CD4-positive, CD25-positive, alpha-beta regulatory T cell (primary cell): Measurements from ENCODE around the gene CERS6. TPM values are rescaled to one million over a fixed set of nuclear protein-coding genes. Genes with fewer than 3 reads are reported as not detected.
"Not testable (repeated sequence)": the region's sequence is repeated elsewhere in the genome, so short reads cannot be mapped to it uniquely, and the experiment has no call there.

Experiments used
- ATAC-seq, 2 donors: fragments of 150-1000 bp; cut with Tn5 transposase; one replicate each; pipeline ENCODE4 v1.10.0; 2021; ENCODE audit warnings: low read depth in 2 of 2, moderate number of reproducible peaks in 2 of 2, moderate library complexity in 1 of 2
- DNase-seq, 3 donors: peaks; one replicate each; pipeline versions ENCODE4 v3.0.0 to v3.0.0-alpha.2; 2012 to 2022; ENCODE audit warnings: mixed read lengths in 1 of 3
- H3K27ac ChIP-seq: one replicate; pipeline ENCODE4 v1.7.0; 2013; ENCODE audit warnings: mild to moderate bottlenecking, low read length; ENCODE audit not compliant: insufficient read depth, poor library complexity, severe bottlenecking
- H3K27me3 ChIP-seq: one replicate; pipeline ENCODE4 v1.7.0; 2013; ENCODE audit warnings: low read length; ENCODE audit not compliant: control insufficient read depth, insufficient read depth
- H3K36me3 ChIP-seq: one replicate; pipeline ENCODE4 v1.7.0; 2013; ENCODE audit warnings: mild to moderate bottlenecking, low read length, moderate library complexity; ENCODE audit not compliant: control insufficient read depth, insufficient read depth
- H3K4me1 ChIP-seq: 2 replicates; pipeline ENCODE4 v1.7.0; 2013; ENCODE audit warnings: mild to moderate bottlenecking, low read length; ENCODE audit not compliant: insufficient read depth, control insufficient read depth, poor library complexity, severe bottlenecking
- H3K4me3 ChIP-seq: one replicate; pipeline ENCODE4 v1.7.0; 2013; ENCODE audit warnings: low read depth, mild to moderate bottlenecking, low read length, moderate library complexity
- H3K9me3 ChIP-seq, 2 experiments: 1 replicate in 1 of 2; 2 replicates in 1 of 2; pipeline ENCODE4 v1.7.0; 2013; ENCODE audit warnings: low read length in 2 of 2, mild to moderate bottlenecking in 1 of 2, moderate library complexity in 1 of 2; ENCODE audit not compliant: control insufficient read depth in 2 of 2
- H3K27ac Mint-ChIP-seq, 3 donors: one replicate each; pipeline ENCODE4 v1.8.0; 2020 to 2022; ENCODE audit warnings: mild to moderate bottlenecking in 3 of 3, mixed read lengths in 3 of 3, moderate library complexity in 2 of 3
- H3K27me3 Mint-ChIP-seq: one replicate; pipeline ENCODE4 v1.8.0; 2022; ENCODE audit warnings: mild to moderate bottlenecking, mixed read lengths
- H3K36me3 Mint-ChIP-seq: one replicate; pipeline ENCODE4 v1.8.0; 2020; ENCODE audit warnings: mixed read lengths
- H3K4me1 Mint-ChIP-seq, 4 donors: one replicate each; pipeline ENCODE4 v1.8.0; 2020 to 2022; ENCODE audit warnings: mixed read lengths in 4 of 4, mild to moderate bottlenecking in 1 of 4
- H3K4me3 Mint-ChIP-seq, 4 donors: one replicate each; pipeline ENCODE4 v1.8.0; 2020 to 2022; ENCODE audit warnings: mild to moderate bottlenecking in 4 of 4, mixed read lengths in 4 of 4, moderate library complexity in 3 of 4
- H3K9me3 Mint-ChIP-seq, 7 donors: one replicate each; pipeline ENCODE4 v1.8.0; 2020 to 2022; ENCODE audit warnings: mixed read lengths in 7 of 7, mild to moderate bottlenecking in 3 of 7, moderate library complexity in 2 of 7
- polyA plus RNA-seq, 4 donors: library from polyadenylated mRNA; unstranded; fragments of 300-500 nt; fragmentation: Illumina TruSeq; gene quantifications; one replicate each; pipeline ENCODE4 v1.2.3, GENCODE V29; 2021
- total RNA-seq: library from RNA; stranded (reverse); gene quantifications from one replicate; pipeline ENCODE4 v1.2.3, GENCODE V29; 2022

The CERS6 gene
- total and polyA plus RNA-seq, 5 donors from 2014 or later, result 1.3 to 5.3 (median 3.6) TPM

DNA sequence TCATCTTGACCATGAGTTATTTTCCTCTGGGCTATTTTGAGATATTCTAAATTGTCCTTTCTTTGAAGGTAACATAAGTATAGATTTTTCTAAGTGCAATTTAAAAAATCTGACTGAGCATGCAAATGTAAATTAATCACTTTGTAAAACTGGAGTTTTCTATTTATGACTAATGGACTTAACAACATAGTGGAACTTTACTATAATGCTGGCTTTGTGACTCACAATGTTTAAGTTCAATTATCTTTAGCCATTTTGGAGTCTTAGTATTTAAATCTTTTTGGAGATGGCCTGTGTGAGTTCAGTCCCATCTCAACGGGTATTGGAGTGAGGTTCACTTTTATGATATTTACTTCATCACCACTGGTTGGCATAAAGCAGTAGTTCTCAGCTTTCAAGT lies 311.2 kb downstream of the CERS6 start:
- no peaks in the 10 kb centered on the region for H3K4me1 Mint-ChIP-seq
- H3K27me3 Mint-ChIP-seq, result no peaks in the 10 kb centered on the region
- H3K27ac Mint-ChIP-seq, result no peak overlapping the region
- no peaks in the 10 kb centered on the region for H3K36me3 ChIP-seq
- no peak overlapping the region for H3K27ac ChIP-seq
- H3K27me3 ChIP-seq, result no peaks in the 10 kb centered on the region
- H3K4me3 Mint-ChIP-seq, result no peak overlapping the region
- DNase-seq, result no peak
- H3K9me3 ChIP-seq, result no peaks in the 10 kb centered on the region
- no peaks in the 10 kb centered on the region for H3K9me3 Mint-ChIP-seq
- H3K4me3 ChIP-seq, result no peak overlapping the region
- peaks cover 13% of the 10 kb centered on the region for H3K36me3 Mint-ChIP-seq
- H3K4me1 ChIP-seq, result no peaks in the 10 kb centered on the region
- ATAC-seq, result no peak

DNA sequence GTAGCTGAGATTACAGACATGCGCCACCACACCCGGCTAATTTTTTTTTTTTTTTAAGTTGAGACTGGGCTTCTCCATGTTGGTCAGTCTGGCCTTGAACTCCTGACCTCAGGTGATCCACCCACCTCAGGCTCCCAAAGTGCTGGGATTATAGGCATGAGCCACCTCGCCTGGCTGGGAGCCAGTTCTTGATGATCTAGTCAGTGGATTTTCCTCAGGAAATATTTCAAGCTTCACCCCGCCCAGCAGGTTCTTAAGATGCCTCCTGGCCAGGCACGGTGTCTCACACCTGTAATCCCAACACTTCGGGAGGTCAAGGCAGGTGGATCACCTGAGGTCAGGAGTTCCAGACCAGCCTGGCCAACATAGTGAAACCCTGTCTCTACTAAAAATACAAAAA lies 312.3 kb downstream of the CERS6 start:
- not testable (repeated sequence) for DNase-seq, H3K27ac ChIP-seq, H3K4me1 Mint-ChIP-seq, ATAC-seq, H3K4me3 Mint-ChIP-seq, H3K27me3 Mint-ChIP-seq, H3K4me3 ChIP-seq, H3K9me3 ChIP-seq, H3K36me3 ChIP-seq, H3K9me3 Mint-ChIP-seq, H3K27ac Mint-ChIP-seq, H3K4me1 ChIP-seq, H3K27me3 ChIP-seq
- H3K36me3 Mint-ChIP-seq, result peaks cover 15% of the 10 kb centered on the region

DNA sequence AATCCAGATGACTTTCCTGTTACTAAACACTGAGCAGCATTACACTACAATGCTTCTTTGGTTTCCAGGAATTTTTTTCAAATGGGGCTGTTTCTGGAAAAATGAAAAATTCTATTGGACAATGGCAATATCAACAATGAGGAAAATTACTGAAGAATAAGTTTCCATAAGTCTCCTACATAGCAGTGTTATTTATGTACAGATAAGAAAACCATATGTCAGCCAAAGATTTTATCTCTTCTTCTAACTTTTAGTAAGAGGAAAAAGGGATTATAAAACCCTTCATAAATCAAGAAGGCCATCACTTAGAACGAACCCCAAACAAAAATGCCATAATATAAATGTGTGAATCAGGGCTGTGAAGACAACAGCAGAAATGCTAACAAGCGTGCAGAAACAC lies 314.7 kb downstream of the CERS6 start:
- Mint-ChIP-seq H3K27ac (no peak overlapping the region), H3K4me1 (no peaks in the 10 kb centered on the region), H3K4me3 (no peak overlapping the region), H3K27me3 (peaks cover 8% of the 10 kb centered on the region), H3K36me3 (peaks cover 16% of the 10 kb centered on the region), H3K9me3 (peaks cover 0 to 2% (median 0%) of the 10 kb centered on the region in 7 donors)
- no peaks in the 10 kb centered on the region for H3K4me1 ChIP-seq
- ATAC-seq (no peak), DNase-seq (no peak)
- H3K9me3 ChIP-seq, result no peaks in the 10 kb centered on the region
- no peak overlapping the region for H3K4me3 ChIP-seq
- H3K27ac ChIP-seq, result no peak overlapping the region
- no peaks in the 10 kb centered on the region for H3K36me3 ChIP-seq
- no peaks in the 10 kb centered on the region for H3K27me3 ChIP-seq

DNA sequence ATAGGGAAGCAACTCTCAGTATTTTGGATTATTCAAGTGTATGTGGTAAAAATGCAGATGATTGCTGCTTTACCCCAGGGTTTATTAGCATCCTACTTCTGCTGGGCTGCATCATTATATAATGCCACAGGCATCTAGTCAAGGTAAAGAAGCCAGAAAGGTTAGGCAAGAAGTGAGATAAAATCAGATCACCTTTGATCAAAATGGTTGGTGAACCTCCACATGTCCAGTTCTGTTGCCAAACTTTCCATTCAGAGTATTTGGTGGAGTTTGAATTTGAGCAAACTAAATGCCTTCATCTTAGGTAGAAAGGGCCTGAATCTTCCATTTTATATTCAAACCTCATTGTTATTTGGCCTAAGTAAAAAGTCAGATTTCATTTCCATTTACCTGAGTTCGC lies 316.6 kb downstream of the CERS6 start:
- Histone ChIP-seq H3K9me3 (no peaks in the 10 kb centered on the region), H3K27me3 (no peaks in the 10 kb centered on the region), H3K4me3 (no peak overlapping the region), H3K27ac (no peak overlapping the region), H3K36me3 (no peaks in the 10 kb centered on the region), H3K4me1 (no peaks in the 10 kb centered on the region)
- DNase-seq (no peak), ATAC-seq (no peak)
- peaks cover 0 to 2% (median 0%) of the 10 kb centered on the region in 7 donors for H3K9me3 Mint-ChIP-seq
- no peaks in the 10 kb centered on the region for H3K4me1 Mint-ChIP-seq
- H3K27me3 Mint-ChIP-seq, result peaks cover 8% of the 10 kb centered on the region
- H3K36me3 Mint-ChIP-seq, result peaks cover 3% of the 10 kb centered on the region
- no peak overlapping the region for H3K27ac Mint-ChIP-seq
- H3K4me3 Mint-ChIP-seq, result no peak overlapping the region

DNA sequence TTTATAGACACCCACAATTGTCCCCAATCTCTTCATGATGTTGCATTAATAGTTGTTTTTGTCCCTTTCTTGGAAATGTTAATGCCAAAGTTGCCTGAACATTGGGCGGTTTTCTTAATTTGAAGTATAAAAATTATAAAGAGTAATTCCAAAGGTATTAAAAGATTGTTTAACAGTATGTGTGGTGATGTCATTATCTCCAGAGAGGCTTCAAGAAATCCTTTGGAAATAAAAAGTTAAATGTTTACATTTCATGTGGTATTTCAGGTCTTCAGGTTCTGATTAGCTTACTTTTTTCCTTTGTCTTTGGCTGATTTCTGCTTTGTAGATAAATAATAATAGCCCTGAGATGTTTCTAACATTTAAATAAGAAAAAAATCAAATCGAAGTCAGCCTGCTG lies 317.1 kb downstream of the CERS6 start:
- no peak for DNase-seq
- Mint-ChIP-seq H3K4me1 (no peaks in the 10 kb centered on the region), H3K4me3 (no peak overlapping the region), H3K9me3 (peaks cover 0 to 2% (median 0%) of the 10 kb centered on the region in 7 donors), H3K27ac (no peak overlapping the region), H3K27me3 (peaks cover 8% of the 10 kb centered on the region), H3K36me3 (peaks cover 3% of the 10 kb centered on the region)
- Histone ChIP-seq H3K9me3 (no peaks in the 10 kb centered on the region), H3K27ac (no peak overlapping the region), H3K4me3 (no peak overlapping the region), H3K4me1 (no peaks in the 10 kb centered on the region), H3K36me3 (no peaks in the 10 kb centered on the region), H3K27me3 (no peaks in the 10 kb centered on the region)
- no peak for ATAC-seq

DNA sequence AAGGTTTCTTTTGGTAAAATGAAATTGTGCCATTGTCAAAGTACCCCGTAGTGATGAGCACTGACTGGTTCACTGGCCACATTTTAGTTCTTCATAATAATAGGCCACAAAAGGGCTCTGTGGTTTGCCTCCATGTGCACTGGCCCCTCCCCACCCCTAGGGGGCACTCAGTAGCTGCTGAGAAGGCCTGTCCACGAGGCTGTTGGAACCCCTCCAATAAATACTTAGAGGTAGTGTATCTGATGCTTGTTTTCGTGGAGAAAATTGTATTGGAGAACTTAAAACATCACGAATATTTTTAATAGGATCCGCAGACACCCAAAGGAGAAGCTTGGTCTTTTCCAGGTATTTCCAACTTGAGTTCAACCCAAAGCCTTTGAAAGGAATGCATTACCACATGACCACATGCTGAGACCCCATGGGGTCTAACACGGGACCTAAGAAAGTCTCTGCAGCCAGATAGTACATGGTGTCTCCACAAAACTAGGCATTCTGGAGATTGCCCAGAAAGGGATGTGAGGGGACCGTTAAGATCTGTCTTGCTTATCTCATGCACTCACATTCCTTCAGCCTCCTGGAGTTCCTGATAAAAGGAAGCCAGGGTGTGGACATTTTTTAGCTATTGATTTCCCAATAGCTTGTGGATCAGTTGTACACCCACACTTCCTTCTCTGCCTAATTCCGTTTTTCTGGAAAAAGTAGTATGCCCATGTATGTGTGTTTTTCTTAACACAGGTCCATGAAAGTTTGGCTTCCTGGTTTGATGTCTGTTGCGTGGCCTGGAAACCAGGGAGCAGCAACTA lies 317.8 kb downstream of the CERS6 start:
- Mint-ChIP-seq H3K9me3 (peaks cover 0 to 2% (median 0%) of the 10 kb centered on the region in 7 donors), H3K4me1 (no peaks in the 10 kb centered on the region), H3K27me3 (peaks cover 8% of the 10 kb centered on the region), H3K4me3 (no peak overlapping the region), H3K36me3 (peaks cover 3% of the 10 kb centered on the region), H3K27ac (no peak overlapping the region)
- no peaks in the 10 kb centered on the region for H3K4me1 ChIP-seq
- H3K36me3 ChIP-seq, result no peaks in the 10 kb centered on the region
- H3K27me3 ChIP-seq, result no peaks in the 10 kb centered on the region
- no peaks in the 10 kb centered on the region for H3K9me3 ChIP-seq
- no peak overlapping the region for H3K4me3 ChIP-seq
- no peak for ATAC-seq
- H3K27ac ChIP-seq, result no peak overlapping the region
- peak in 1 of 3 donors; percentile 55 for DNase-seq

DNA sequence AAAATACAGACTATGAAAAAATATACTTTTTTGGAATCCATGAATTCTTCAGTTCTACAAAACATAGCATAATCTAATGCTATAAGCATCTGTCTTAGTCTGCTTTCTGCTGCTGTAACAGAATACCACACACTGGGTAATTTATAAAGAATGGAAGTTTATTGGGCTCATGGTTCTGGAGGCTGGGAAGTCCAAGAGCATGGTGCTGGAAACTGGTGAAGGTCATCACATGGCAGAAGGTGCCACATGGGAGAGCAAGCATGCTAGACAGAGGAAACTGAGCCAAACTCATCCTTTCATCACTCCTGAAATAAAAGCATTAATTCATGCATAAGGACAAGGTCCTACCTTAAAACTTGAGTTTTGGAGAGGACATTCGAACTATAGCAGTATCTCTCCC lies 319.8 kb downstream of the CERS6 start:
- Mint-ChIP-seq H3K4me3 (no peak overlapping the region), H3K36me3 (peaks cover 3% of the 10 kb centered on the region), H3K9me3 (peaks cover 0 to 2% (median 0%) of the 10 kb centered on the region in 7 donors), H3K27ac (no peak overlapping the region), H3K4me1 (no peaks in the 10 kb centered on the region), H3K27me3 (peaks cover 8% of the 10 kb centered on the region)
- no peaks in the 10 kb centered on the region for H3K9me3 ChIP-seq
- no peak for DNase-seq
- no peak for ATAC-seq
- no peaks in the 10 kb centered on the region for H3K27me3 ChIP-seq
- no peak overlapping the region for H3K4me3 ChIP-seq
- H3K36me3 ChIP-seq, result no peaks in the 10 kb centered on the region
- no peak overlapping the region for H3K27ac ChIP-seq
- H3K4me1 ChIP-seq, result no peaks in the 10 kb centered on the region

DNA sequence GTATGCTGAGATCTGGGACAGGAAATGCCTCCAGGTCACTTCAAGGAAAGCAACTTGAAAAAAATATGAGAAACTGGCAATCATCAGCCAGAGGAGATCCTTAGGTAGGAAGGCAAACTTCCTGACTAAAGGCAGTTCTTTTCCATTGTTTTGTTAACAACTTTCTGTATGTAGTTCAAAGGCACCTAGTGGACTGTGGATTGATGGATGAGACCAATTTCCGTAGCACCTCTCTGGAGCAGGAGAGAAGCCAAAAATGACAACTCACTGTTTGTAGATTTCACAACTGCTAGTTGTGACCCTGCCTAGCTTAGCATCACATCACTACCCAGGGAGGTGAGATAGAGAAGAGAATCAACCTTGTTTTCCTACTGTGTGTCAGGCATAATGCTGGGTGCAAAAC lies 324.6 kb downstream of the CERS6 start:
- H3K27me3 ChIP-seq, result no peaks in the 10 kb centered on the region
- H3K36me3 Mint-ChIP-seq, result no peaks in the 10 kb centered on the region
- no peaks in the 10 kb centered on the region for H3K4me1 ChIP-seq
- no peaks in the 10 kb centered on the region for H3K36me3 ChIP-seq
- H3K9me3 ChIP-seq, result no peaks in the 10 kb centered on the region
- no peak overlapping the region for H3K4me3 Mint-ChIP-seq
- DNase-seq, result no peak
- H3K27ac Mint-ChIP-seq, result no peak overlapping the region
- H3K4me1 Mint-ChIP-seq, result no peaks in the 10 kb centered on the region
- no peaks in the 10 kb centered on the region for H3K9me3 Mint-ChIP-seq
- H3K27me3 Mint-ChIP-seq, result no peaks in the 10 kb centered on the region
- H3K27ac ChIP-seq, result no peak overlapping the region
- ATAC-seq, result no peak
- H3K4me3 ChIP-seq, result no peak overlapping the region
